Nephron (organoid): Measurements from ENCODE around the gene AP2A2.

Source experiments
- H3K27ac Mint-ChIP-seq, 3 experiments: 2 replicates each; pipeline ENCODE4 v1.8.0; 2020; ENCODE audit warnings: mixed read lengths in 3 of 3, mild to moderate bottlenecking in 2 of 3, moderate library complexity in 1 of 3
- H3K27me3 Mint-ChIP-seq: 2 replicates; pipeline ENCODE4 v1.8.0; 2021; ENCODE audit warnings: low read depth, mild to moderate bottlenecking, moderate library complexity, mixed read lengths
- H3K36me3 Mint-ChIP-seq: 2 replicates; pipeline ENCODE4 v1.8.0; 2020; ENCODE audit warnings: low read depth, mixed read lengths
- H3K4me1 Mint-ChIP-seq: 2 replicates; pipeline ENCODE4 v1.8.0; 2020; ENCODE audit warnings: mixed read lengths
- H3K4me3 Mint-ChIP-seq, 3 experiments: 2 replicates each; pipeline ENCODE4 v1.8.0; 2020; ENCODE audit warnings: mild to moderate bottlenecking in 3 of 3, mixed read lengths in 3 of 3, moderate library complexity in 2 of 3
- H3K9me3 Mint-ChIP-seq: 2 replicates; pipeline ENCODE4 v1.8.0; 2020; ENCODE audit warnings: mixed read lengths
- CTCF ChIP-seq, 3 experiments: fragments of 200-600 bp; sonication (generic); IDR thresholded peaks; one replicate each; pipeline ENCODE4 v1.5.0; 2021; ENCODE audit warnings: antibody characterized with exemption in 3 of 3; ENCODE audit not compliant: unreplicated experiment in 3 of 3

The AP2A2 gene

GRCh38 chr11:976431-977160 lies 50.9 kb downstream of the AP2A2 start:
- H3K27me3 Mint-ChIP-seq = no peaks in the 10 kb centered on the region
- no peak overlapping the region for H3K4me3 Mint-ChIP-seq
- H3K36me3 Mint-ChIP-seq = peaks cover 55% of the 10 kb centered on the region
- H3K4me1 Mint-ChIP-seq = peaks cover 7% of the 10 kb centered on the region
- no peak overlapping the region for H3K27ac Mint-ChIP-seq
- no peaks in the 10 kb centered on the region for H3K9me3 Mint-ChIP-seq
- no peak for TF ChIP-seq CTCF (IDR thresholded peaks at IDR 0.05; ENCODE audit: unreplicated experiment in 3 of 3)

- no peak overlapping the region for H3K4me3 Mint-ChIP-seq
- H3K4me1 Mint-ChIP-seq = peaks cover 7% of the 10 kb centered on the region
- no peak overlapping the region for H3K27ac Mint-ChIP-seq
- no peak for TF ChIP-seq CTCF (IDR thresholded peaks at IDR 0.05; ENCODE audit: unreplicated experiment in 3 of 3)
- H3K36me3 Mint-ChIP-seq = peaks cover 53% of the 10 kb centered on the region
- no peaks in the 10 kb centered on the region for H3K27me3 Mint-ChIP-seq
- H3K9me3 Mint-ChIP-seq = no peaks in the 10 kb centered on the region
Measured at GRCh38 chr11:977830-978720, 52.4 kb downstream of the AP2A2 start.

- H3K27ac Mint-ChIP-seq = no peak overlapping the region
- no peaks in the 10 kb centered on the region for H3K27me3 Mint-ChIP-seq
Measured at GRCh38 chr11:978781-979180, 53.1 kb downstream of the AP2A2 start.

GRCh38 chr11:980438-981357 lies 55.0 kb downstream of the AP2A2 start:
- Mint-ChIP-seq H3K27ac (peak overlapping the region in 1 of 3 experiments; percentile 12), H3K4me1 (peaks cover 4% of the 10 kb centered on the region), H3K36me3 (peaks cover 52% of the 10 kb centered on the region), H3K27me3 (no peaks in the 10 kb centered on the region), H3K4me3 (no peak overlapping the region), H3K9me3 (no peaks in the 10 kb centered on the region)
- TF ChIP-seq CTCF (IDR thresholded peaks at IDR 0.05; ENCODE audit: unreplicated experiment in 3 of 3) = no peak

More at GRCh38 chr11:978781-979180, 53.1 kb downstream of the AP2A2 start:
- no peak overlapping the region for H3K4me3 Mint-ChIP-seq
- H3K9me3 Mint-ChIP-seq = no peaks in the 10 kb centered on the region
- peaks cover 48% of the 10 kb centered on the region for H3K36me3 Mint-ChIP-seq
- peaks cover 7% of the 10 kb centered on the region for H3K4me1 Mint-ChIP-seq
- TF ChIP-seq CTCF (IDR thresholded peaks at IDR 0.05; ENCODE audit: unreplicated experiment in 3 of 3) = no peak

- no peak for TF ChIP-seq CTCF (IDR thresholded peaks at IDR 0.05; ENCODE audit: unreplicated experiment in 3 of 3)
- Mint-ChIP-seq H3K27ac (no peak overlapping the region), H3K36me3 (peaks cover 49% of the 10 kb centered on the region), H3K9me3 (no peaks in the 10 kb centered on the region), H3K4me3 (no peak overlapping the region), H3K4me1 (no peaks in the 10 kb centered on the region), H3K27me3 (no peaks in the 10 kb centered on the region)
Measured at GRCh38 chr11:981764-982163, 56.1 kb downstream of the AP2A2 start.
